ENCODE results near the gene CCDC167.

Gene CCDC167

GRCh38 chr6:37488476-37488875, 11.2 kb downstream of the CCDC167 start:
- DNase-seq (ENCODE audit: low read depth): no peak

- no peak for DNase-seq (ENCODE audit: low read depth)
These were observed 11.9 kb downstream of the CCDC167 start for GRCh38 chr6:37487591-37488380.

GRCh38 chr6:37486121-37486839, 13.4 kb downstream of the CCDC167 start:
- DNase-seq (ENCODE audit: low read depth): no peak

GRCh38 chr6:37485291-37485702, 14.4 kb downstream of the CCDC167 start:
- DNase-seq (ENCODE audit: low read depth): no peak

GRCh38 chr6:37484786-37485170, 14.9 kb downstream of the CCDC167 start:
- no peak for DNase-seq (ENCODE audit: low read depth)

- DNase-seq (ENCODE audit: low read depth): peak; percentile 9
These were observed 15.5 kb downstream of the CCDC167 start for GRCh38 chr6:37483917-37484785.

- DNase-seq (ENCODE audit: low read depth): no peak
These were observed 16.3 kb downstream of the CCDC167 start for GRCh38 chr6:37483252-37483901.

GRCh38 chr6:37482606-37483251, 17.0 kb downstream of the CCDC167 start:
- no peak for DNase-seq (ENCODE audit: low read depth)

- no peak for DNase-seq (ENCODE audit: low read depth)
These were observed 17.7 kb downstream of the CCDC167 start for GRCh38 chr6:37481711-37482605.

- DNase-seq (ENCODE audit: low read depth): no peak
These were observed 18.6 kb downstream of the CCDC167 start for GRCh38 chr6:37480951-37481534.

- DNase-seq (ENCODE audit: low read depth): no peak
These were observed 19.5 kb downstream of the CCDC167 start for GRCh38 chr6:37480118-37480736.

- no peak for DNase-seq (ENCODE audit: low read depth)
These were observed 20.3 kb downstream of the CCDC167 start for GRCh38 chr6:37479266-37479854.

GRCh38 chr6:37478827-37479226, 20.9 kb downstream of the CCDC167 start:
- DNase-seq (ENCODE audit: low read depth): no peak

- DNase-seq (ENCODE audit: low read depth): no peak
These were observed 21.8 kb downstream of the CCDC167 start for GRCh38 chr6:37477656-37478435.

- DNase-seq (ENCODE audit: low read depth): no peak
These were observed 22.5 kb downstream of the CCDC167 start for GRCh38 chr6:37477191-37477590.

- DNase-seq (ENCODE audit: low read depth): no peak
These were observed 25.4 kb downstream of the CCDC167 start for GRCh38 chr6:37474316-37474715.

- DNase-seq (ENCODE audit: low read depth): no peak
These were observed 26.2 kb downstream of the CCDC167 start for GRCh38 chr6:37473364-37474095.

GRCh38 chr6:37467718-37468117, 32.0 kb downstream of the CCDC167 start:
- DNase-seq (ENCODE audit: low read depth): no peak

Measured in GM04504 (cell line).